BLaER1 treated with 17β-estradiol and CSF1 and Interleukin-3, amounts not matched to agents 10 nM and 100 nM (cell line): ENCODE measurements around the gene PCCB.
"Not testable (repeated sequence)": the region's sequence is repeated elsewhere in the genome, so short reads cannot be mapped to it uniquely, and the experiment has no call there.

Source experiments
- H3K27ac ChIP-seq, 11 experiments: shearing (Covaris generic); formaldehyde crosslinking; 2 replicates each; pipeline ENCODE4 v1.8.1; 2022
- H3K27me3 ChIP-seq, 11 experiments: shearing (Covaris generic); formaldehyde crosslinking; 2 replicates each; pipeline ENCODE4 v1.8.1; 2022
- H3K36me3 ChIP-seq, 11 experiments: shearing (Covaris generic); formaldehyde crosslinking; 2 replicates each; pipeline ENCODE4 v1.8.1; 2022
- H3K4me1 ChIP-seq, 10 experiments: shearing (Covaris generic); formaldehyde crosslinking; 2 replicates each; pipeline ENCODE4 v1.8.1; 2022
- H3K4me2 ChIP-seq, 11 experiments: shearing (Covaris generic); formaldehyde crosslinking; 2 replicates each; pipeline ENCODE4 v1.8.1; 2022
- H3K4me3 ChIP-seq, 10 experiments: shearing (Covaris generic); formaldehyde crosslinking; 2 replicates each; pipeline ENCODE4 v1.8.1; 2022
- H3K9ac ChIP-seq, 11 experiments: shearing (Covaris generic); formaldehyde crosslinking; 2 replicates each; pipeline ENCODE4 v1.8.1; 2022
- H3K9me3 ChIP-seq, 11 experiments: shearing (Covaris generic); formaldehyde crosslinking; replicated peaks in 1 of 11; 2 replicates each; pipeline ENCODE4 v1.8.1; 2022
- H4K20me1 ChIP-seq, 11 experiments: shearing (Covaris generic); formaldehyde crosslinking; 2 replicates each; pipeline ENCODE4 v1.8.1; 2022
- Cebpa-rat ChIP-seq, 11 experiments: shearing (Covaris generic); IDR thresholded peaks; 2 replicates each; pipeline ENCODE4 v1.8.1; 2022

The PCCB gene

DNA sequence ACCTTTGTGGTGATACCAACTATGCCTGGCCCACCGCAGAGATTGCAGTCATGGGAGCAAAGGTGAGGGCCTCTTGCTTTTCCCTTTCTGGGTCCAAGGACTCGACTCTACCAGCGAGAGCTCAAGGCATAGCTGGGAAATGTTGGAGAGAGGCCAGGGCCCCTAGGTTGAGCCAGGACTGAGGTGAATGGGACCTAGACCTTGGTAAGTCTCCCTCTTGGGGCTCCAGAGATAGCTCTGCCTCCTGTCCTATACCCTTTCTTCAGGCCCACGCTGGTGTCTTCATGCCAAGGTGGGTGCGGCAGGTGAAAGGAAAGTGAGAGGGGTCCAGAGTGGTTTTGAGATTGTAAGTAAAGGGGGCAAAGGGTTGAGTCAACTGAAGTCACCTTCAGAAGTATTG lies 77.5 kb downstream of the PCCB start:
- no peak overlapping the region for H3K9ac ChIP-seq
- H3K9me3 ChIP-seq: peaks cover 16 to 39% (median 27%) of the 10 kb centered on the region in 11 experiments
- no peaks in the 10 kb centered on the region; a peak in 1 of 22 replicates for H4K20me1 ChIP-seq
- H3K4me1 ChIP-seq: no peaks in the 10 kb centered on the region
- no peaks in the 10 kb centered on the region for H3K27me3 ChIP-seq
- peaks cover 73 to 96% (median 81%) of the 10 kb centered on the region in 11 experiments for H3K36me3 ChIP-seq
- no peak for TF ChIP-seq Cebpa-rat (IDR thresholded peaks at IDR 0.05)
- H3K4me3 ChIP-seq: no peak overlapping the region
- no peak overlapping the region for H3K4me2 ChIP-seq
- no peak overlapping the region for H3K27ac ChIP-seq

DNA sequence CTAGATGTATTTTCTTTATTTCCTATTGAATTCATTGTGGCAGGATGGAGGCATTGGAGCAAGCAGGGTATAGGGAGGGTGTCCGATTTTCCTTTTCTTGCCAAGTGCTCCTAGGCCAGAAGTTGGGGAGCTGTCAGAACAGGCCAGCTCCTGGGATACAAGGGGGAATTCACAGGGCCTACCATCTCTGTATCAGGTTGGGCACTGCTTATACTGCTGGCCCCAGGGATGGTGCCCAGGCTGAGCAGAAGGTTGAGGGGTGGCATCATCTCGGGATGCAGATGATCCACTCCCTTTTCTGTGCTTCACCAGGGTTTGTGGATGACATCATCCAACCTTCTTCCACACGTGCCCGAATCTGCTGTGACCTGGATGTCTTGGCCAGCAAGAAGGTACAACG lies 79.5 kb downstream of the PCCB start:
- H3K4me3 ChIP-seq: no peak overlapping the region
- H3K27me3 ChIP-seq: no peaks in the 10 kb centered on the region
- peaks cover 74 to 96% (median 83%) of the 10 kb centered on the region in 11 experiments for H3K36me3 ChIP-seq
- no peak for TF ChIP-seq Cebpa-rat (IDR thresholded peaks at IDR 0.05)
- H3K4me1 ChIP-seq: no peaks in the 10 kb centered on the region
- H3K9ac ChIP-seq: no peak overlapping the region
- no peaks in the 10 kb centered on the region; a peak in 1 of 22 replicates for H4K20me1 ChIP-seq
- no peak overlapping the region for H3K4me2 ChIP-seq
- H3K27ac ChIP-seq: no peak overlapping the region
- H3K9me3 ChIP-seq: peaks cover 4 to 20% (median 7%) of the 10 kb centered on the region in 11 experiments; a peak in 13 of 22 replicates

DNA sequence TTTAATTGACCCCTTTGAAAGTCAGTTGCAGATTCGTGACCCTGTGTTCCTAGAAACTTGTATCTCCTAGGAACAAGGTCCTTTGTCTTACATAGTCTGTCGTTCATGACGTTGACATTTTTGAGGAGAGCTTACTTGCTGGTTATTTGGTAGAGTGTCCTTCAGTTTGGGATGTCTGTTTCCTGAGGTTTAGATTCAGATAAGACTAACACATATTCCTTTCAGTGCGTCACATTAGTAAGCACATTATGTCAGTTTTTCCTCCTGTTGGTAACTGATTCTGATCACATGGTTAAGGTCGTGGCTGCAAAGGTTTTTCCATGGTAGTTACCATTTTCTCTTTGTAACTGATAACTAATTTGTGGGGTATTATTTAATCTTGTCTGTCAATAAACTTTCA lies 80.8 kb downstream of the PCCB start:
- no peak for TF ChIP-seq Cebpa-rat (IDR thresholded peaks at IDR 0.05)
- Histone ChIP-seq H3K27ac (no peak overlapping the region), H3K36me3 (peaks cover 75 to 96% (median 84%) of the 10 kb centered on the region in 11 experiments), H3K4me3 (no peak overlapping the region), H3K27me3 (no peaks in the 10 kb centered on the region), H4K20me1 (no peaks in the 10 kb centered on the region; a peak in 1 of 22 replicates), H3K4me2 (no peak overlapping the region), H3K9me3 (peaks cover 0 to 7% (median 0%) of the 10 kb centered on the region in 11 experiments; a peak in 3 of 22 replicates), H3K9ac (no peak overlapping the region), H3K4me1 (no peaks in the 10 kb centered on the region)

DNA sequence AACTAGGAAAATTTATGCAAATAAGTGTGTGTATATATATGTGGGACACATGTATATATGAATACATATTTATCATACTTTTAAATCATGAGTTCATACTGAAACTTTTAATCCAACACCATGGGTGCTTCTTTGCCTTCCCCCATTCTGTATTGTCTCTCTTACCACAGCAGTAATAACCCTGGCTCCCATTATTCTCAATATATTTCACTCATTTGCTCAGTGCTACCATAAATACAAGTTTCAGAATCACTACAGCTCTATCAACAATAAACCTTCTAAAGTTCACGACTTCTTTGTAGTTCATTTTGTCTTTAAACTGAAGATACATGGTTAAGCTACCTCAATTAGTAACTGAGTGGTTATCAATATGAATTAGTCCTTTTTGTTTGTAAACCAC lies 82.2 kb downstream of the PCCB start:
- H3K4me1 ChIP-seq: no peaks in the 10 kb centered on the region
- no peak overlapping the region for H3K27ac ChIP-seq
- H3K9me3 ChIP-seq: peaks cover 0 to 5% (median 0%) of the 10 kb centered on the region in 11 experiments; a peak in 2 of 22 replicates
- peaks cover 73 to 96% (median 84%) of the 10 kb centered on the region in 11 experiments for H3K36me3 ChIP-seq
- H3K4me3 ChIP-seq: no peak overlapping the region
- no peaks in the 10 kb centered on the region for H3K27me3 ChIP-seq
- no peaks in the 10 kb centered on the region; a peak in 1 of 22 replicates for H4K20me1 ChIP-seq
- H3K4me2 ChIP-seq: no peak overlapping the region
- no peak overlapping the region for H3K9ac ChIP-seq
- no peak for TF ChIP-seq Cebpa-rat (IDR thresholded peaks at IDR 0.05)

DNA sequence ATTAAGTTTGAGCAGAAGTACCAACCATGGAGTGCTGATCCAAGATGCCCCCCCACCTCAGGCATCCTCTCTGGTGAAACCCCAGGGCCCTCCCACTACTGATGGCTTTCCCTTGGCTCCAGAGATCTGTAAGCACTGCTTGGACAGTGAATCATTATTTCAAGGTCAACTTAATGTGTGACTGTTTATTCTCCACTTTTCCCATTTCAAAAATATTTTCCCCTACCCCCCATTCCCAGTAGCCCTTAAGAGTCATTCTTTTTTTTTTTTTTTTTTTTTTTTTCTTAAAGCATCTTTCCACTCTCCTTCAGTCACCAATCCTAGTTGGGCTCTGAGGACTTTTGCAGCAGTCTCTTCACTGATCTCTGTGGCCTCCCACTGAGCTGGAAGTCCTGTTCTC lies 82.6 kb downstream of the PCCB start:
- no peak overlapping the region for H3K27ac ChIP-seq
- no peaks in the 10 kb centered on the region for H3K4me1 ChIP-seq
- no peak overlapping the region for H3K4me3 ChIP-seq
- no peaks in the 10 kb centered on the region for H3K27me3 ChIP-seq
- peaks cover 0 to under 1% (median 0%) of the 10 kb centered on the region in 11 experiments; a peak in 1 of 22 replicates for H3K9me3 ChIP-seq
- H3K36me3 ChIP-seq: peaks cover 73 to 96% (median 84%) of the 10 kb centered on the region in 11 experiments
- TF ChIP-seq Cebpa-rat (IDR thresholded peaks at IDR 0.05): no peak
- no peak overlapping the region for H3K4me2 ChIP-seq
- H4K20me1 ChIP-seq: no peaks in the 10 kb centered on the region; a peak in 1 of 22 replicates
- no peak overlapping the region for H3K9ac ChIP-seq

DNA sequence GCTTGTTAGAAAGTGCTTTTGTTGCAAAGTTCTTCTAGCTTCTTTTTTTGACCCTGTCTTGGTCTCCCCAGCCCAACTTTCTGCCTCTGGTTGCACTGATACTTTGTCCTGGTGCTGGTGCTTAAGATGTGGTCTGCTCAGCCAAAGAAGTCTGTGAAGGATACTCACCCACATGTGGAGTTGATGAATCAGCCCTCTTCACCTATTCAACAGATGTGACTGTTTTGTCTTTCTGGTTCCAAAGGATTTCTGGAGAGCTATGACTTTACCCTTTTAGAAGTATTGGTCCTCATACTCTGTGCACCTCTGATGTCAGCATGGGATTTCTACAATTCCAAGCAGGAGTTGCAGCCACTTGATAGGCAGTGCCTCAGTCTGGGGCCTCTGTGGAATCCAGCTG lies 84.1 kb downstream of the PCCB start:
- Histone ChIP-seq H3K27ac (no peak overlapping the region), H3K4me2 (no peak overlapping the region), H3K4me1 (no peaks in the 10 kb centered on the region), H3K27me3 (no peaks in the 10 kb centered on the region), H3K9me3 (no peaks in the 10 kb centered on the region), H3K9ac (no peak overlapping the region), H3K4me3 (no peak overlapping the region), H3K36me3 (peaks cover 72 to 96% (median 81%) of the 10 kb centered on the region in 11 experiments), H4K20me1 (no peaks in the 10 kb centered on the region)
- TF ChIP-seq Cebpa-rat (IDR thresholded peaks at IDR 0.05): no peak

DNA sequence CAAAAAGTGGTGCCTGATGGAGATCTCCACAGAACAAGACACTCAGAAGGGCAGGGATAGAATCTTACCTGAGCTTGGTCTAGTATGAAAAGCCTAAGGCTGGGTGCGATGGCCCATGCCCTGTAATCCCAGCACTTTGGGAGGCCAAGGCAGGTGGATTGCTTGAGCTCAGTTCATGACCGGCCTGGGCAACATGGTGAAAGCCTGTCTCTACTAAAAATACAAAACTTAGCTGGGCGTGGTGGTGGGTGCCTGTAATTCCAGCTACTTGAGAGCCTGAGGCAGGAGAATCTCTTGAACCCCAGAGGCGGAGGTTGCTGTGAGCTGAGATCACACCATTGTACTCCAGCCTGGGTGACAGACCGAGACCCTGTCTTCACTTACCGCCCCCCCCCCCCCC lies 84.6 kb downstream of the PCCB start:
- not testable (repeated sequence) for H3K4me1 ChIP-seq, H3K4me2 ChIP-seq, H3K27ac ChIP-seq, H3K9ac ChIP-seq, H3K27me3 ChIP-seq, H3K9me3 ChIP-seq, H4K20me1 ChIP-seq, H3K4me3 ChIP-seq
- peaks cover 72 to 96% (median 81%) of the 10 kb centered on the region in 11 experiments for H3K36me3 ChIP-seq

DNA sequence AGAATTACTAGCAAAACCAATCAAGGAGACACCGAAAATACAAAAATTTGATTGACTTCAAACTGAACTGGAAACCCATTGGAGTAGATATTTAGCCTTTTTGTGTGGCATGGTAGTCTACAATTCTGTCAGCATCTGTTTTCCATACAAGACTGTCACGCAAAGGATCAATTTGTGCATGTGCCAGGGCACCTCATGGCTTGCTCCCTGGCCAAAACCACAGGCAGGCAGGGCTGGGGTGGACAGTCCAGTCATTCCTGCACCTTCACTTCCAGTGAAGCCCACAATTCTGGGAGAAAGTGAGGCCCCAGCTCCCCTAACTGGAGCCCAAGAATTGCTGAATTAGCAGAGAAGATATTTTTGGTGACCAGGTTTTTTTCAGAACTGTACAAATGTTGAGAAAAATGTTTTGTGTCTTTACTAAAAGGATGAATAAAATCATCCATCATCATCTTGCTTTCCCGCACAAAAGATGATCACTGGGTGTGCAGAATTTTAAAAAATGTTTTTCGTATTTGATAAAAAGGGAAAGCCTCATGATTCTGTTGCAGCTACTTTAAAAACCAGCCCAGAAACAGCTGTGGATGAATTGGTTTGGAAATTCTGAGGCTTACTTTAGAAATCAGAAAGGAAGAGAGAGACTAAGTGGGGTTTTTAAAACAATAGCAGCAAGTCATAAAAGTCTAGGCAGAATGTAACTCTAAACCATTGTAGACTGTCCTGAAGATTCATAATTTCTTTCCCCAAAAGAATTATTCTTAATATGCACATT lies 86.4 kb downstream of the PCCB start:
- Histone ChIP-seq H3K4me3 (no peak overlapping the region), H3K27ac (no peak overlapping the region), H3K36me3 (peaks cover 86 to 100% (median 96%) of the 10 kb centered on the region in 11 experiments)

DNA sequence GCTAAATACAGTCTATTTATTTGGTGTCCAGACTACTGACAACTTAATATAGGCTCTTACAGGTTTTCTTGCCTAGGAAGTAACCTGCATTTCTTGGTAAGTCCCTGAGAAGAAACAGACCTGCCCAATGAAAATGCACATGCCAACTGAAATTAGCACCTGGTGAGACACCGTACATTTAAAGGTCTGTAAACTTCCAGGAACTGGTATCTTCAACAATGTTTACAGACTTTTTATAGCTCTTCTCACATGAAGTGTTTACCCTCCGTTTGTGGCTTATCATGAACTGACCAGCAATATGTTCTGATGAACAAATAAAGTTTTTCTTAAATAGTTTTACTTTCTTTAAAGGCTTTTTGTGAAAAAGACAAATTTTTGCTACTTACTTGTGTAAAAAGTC lies 93.3 kb downstream of the PCCB start:
- TF ChIP-seq Cebpa-rat (IDR thresholded peaks at IDR 0.05): no peak
- Histone ChIP-seq H3K9me3 (no peaks in the 10 kb centered on the region), H3K4me3 (no peak overlapping the region), H3K27me3 (no peaks in the 10 kb centered on the region), H3K9ac (no peak overlapping the region), H3K4me2 (no peak overlapping the region), H4K20me1 (no peaks in the 10 kb centered on the region), H3K27ac (no peak overlapping the region), H3K4me1 (no peaks in the 10 kb centered on the region), H3K36me3 (peaks cover 79 to 100% (median 97%) of the 10 kb centered on the region in 11 experiments)

More for the DNA sequence above, 86.4 kb downstream of the PCCB start:
- Histone ChIP-seq H3K4me1 (no peaks in the 10 kb centered on the region), H3K9me3 (no peaks in the 10 kb centered on the region), H3K4me2 (no peak overlapping the region), H3K27me3 (no peaks in the 10 kb centered on the region), H4K20me1 (no peaks in the 10 kb centered on the region), H3K9ac (no peak overlapping the region)
- no peak for TF ChIP-seq Cebpa-rat (IDR thresholded peaks at IDR 0.05)
